HTR-8/SVneo (cell line): ENCODE measurements around the gene GPC5.

Source experiments
- DNase-seq: peaks from one replicate; pipeline ENCODE4 v3.0.0; 2011; ENCODE audit warnings: low spot score, mixed read lengths; ENCODE audit not compliant: insufficient read length
- FAIRE-seq: peaks from 2 replicates; lab custom pipeline; 2011; peaks lifted over from hg19 to GRCh38; lab: Jason Lieb, UNC

The GPC5 gene

DNA sequence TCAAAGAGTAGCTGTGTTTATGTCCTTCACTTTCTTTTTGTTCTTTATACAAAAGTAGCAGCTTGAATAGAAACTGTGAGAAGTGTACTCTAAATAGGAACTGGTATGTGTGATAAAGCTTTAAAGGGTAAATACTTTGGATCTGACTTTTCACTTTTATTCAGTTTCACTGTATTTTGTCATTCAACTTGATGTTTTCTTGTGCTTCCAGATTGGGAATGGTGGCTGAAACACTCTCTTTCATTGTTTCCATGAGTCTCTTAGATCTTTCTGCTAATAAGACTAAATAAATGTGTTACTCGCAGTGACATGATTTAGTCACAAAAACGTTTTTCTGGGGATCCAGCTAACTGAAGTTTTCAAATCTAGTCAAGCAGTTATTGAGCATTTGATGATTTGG, 133.2 kb downstream of the GPC5 start:
- no peak for DNase-seq
- no peak for FAIRE-seq

DNA sequence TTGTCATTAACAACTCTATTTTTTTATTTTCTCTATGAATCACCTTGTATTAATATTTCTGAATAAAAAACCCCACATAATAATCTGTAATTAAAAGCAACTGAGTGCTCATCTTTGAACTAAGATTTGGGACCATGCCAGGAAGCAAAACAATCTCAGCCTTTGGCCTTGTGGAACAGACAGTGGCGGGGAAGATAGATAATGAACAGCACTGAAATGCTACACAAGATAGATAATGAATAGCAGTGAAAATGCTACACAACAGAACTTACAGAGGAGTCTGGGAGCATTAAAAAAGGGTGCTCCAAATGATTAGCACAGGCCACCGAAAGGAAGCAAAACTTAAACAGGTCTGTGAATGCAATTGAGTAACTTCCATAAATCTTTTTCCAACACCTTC, 134.9 kb downstream of the GPC5 start:
- no peak for FAIRE-seq
- no peak for DNase-seq

DNA sequence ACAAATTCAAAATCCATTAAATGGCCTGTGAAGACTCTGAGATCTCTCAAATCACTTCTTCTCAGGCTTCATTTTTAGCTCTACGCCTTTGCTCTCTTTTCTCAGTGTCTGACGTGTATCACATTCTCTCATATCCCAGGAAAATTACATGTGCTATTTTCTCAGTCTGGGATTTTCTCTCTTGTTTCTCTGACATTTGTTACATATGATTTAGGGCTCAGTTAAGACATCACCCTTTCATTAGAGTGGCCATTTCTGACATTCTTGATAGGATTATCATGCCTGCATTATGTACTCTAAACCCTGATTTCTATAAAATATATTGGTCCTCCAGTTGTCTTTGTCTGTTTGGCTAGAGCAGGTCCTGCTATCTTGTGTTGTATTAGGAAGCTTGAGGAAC, 136.6 kb downstream of the GPC5 start:
- no peak for FAIRE-seq
- DNase-seq: no peak

DNA sequence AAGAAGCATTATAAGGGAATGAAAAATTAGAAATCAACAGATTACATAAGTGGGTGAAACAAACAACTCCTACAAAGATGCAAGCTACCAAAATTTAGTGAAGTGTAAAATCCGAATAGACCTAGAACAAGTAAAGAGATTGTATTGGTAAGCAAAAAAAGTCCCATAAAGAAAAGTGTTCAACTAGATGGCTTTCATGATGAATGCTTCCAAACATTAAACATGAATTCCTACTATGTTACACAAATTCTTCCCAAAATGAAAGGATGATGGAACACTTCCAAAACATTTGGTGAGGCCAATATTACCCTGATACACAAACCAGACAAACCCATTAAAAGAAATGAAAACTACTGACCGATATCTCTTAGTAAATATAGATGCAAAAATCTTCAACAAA, 139.0 kb downstream of the GPC5 start:
- DNase-seq (no peak), FAIRE-seq (no peak)

DNA sequence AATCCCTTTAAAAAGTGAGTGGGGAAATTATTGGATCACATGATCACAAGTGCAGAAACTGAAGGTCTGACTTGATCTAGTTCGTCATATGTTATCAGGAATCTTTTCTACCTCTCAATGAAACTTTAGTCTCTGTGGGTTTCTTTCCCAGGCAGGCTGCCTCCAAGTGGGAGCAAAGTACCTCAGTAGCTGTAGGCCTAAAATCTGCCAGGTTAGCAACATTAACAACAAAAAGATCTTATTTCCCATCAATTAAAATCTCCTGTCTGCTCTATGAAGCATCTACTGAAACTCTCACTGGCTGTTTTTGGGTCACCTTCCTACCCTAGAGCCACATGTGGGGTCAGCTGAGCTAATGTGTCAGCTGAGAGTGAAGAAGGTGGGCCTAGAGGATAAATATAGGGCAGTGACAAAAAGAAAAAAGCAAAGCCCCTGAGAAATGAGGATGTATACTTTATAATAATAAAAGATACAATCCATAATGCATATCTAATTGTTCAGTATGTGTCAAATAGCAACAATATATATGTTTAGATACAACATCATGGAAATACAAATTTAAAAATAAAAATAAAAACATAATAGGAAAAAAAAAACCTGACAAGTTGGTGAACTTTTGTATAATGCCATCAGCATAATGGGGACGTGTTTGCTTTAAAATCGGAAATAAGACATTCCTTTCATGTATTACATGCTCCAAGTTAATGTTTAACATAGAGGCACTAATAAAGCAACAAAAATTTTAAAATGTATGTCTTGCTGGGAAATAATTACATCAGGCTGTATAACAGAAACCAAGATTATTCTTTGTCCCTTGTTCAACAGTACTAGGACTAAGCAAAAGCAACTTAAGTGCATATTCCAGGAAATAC, 141.1 kb downstream of the GPC5 start:
- DNase-seq (no peak), FAIRE-seq (no peak)

DNA sequence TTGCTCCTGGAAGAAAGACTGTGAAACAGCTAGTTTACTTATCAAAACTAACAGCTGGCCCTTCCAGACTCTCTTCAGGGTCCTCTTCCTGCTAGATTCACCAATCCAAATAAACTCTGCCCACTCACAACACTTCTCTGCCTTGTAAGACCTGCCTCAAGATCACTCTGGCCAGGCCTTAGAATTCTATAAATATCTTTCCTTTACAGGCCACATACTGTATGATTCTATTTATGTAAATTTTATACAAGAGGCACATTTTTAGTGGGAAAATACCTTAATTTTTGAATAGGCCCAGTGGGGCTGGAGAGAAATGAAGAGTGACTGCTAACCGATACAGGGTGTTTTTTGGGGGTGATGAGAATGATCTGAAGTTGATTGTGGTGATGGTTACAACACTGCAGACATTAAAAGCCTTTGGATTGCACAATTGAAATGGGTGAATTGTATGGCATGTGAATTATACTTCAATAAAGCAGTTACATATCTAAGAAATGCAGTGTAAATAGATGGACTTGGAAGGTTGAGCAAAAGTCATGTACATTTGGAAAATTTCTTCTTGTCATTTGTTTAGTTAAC, 141.8 kb downstream of the GPC5 start:
- DNase-seq (no peak), FAIRE-seq (no peak)

DNA sequence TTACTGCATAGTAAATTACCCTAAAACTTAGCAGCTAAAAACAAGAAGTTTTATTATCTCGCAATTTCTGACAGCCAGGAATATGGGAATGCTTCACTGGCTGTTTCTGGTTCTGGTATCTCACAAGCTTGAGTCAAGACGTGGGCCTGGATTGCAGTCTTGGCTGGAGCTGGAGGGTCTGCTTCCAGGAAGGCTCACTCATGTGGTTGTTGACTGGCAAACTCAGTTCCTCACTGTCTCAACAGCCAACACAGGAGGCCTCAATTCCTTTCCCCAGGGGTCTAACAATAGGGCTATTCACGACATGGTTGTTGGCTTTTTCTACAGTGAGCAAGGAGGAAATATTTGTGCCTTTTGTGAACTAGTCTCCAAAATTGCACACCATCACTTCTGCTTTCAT, 146.3 kb downstream of the GPC5 start:
- no peak for DNase-seq
- no peak for FAIRE-seq

DNA sequence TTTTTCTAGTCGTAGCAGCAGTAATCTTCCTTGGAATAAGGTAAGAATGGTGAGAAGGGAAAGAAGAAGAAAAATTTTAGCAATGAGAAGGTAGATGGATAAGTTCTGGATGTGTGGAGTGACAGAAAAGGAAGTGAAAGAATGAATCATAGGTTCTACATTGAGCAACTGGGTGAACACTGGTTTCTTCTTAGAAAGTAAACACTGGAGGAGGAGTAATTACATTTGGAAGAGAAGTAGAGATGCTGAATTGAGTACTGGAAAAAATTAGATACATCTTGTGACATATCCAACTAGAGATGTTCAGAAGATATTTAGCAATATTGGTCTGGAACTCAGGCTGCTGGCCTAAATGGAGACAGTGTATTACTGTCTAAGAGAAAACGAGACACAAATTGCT, 148.5 kb downstream of the GPC5 start:
- no peak for DNase-seq
- FAIRE-seq: no peak

DNA sequence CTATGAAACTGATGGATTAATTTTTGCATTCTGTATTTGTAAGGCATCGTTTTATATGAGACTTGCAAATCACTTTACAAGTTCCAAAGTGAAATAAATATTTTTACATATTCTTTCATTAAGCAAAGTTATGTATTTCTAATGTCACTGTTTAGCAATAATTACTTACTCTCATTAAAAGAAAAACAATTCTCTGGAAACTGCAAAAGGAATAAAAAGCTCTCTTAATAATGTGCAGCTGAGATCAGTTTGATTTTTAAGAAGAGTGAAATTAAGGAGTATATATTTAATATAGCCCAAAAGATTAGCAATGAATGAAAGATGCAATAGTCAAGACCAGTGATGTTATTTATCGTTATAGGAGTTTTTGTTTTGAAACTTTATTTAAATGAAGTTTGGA, 155.2 kb downstream of the GPC5 start:
- FAIRE-seq (no peak), DNase-seq (no peak)

DNA sequence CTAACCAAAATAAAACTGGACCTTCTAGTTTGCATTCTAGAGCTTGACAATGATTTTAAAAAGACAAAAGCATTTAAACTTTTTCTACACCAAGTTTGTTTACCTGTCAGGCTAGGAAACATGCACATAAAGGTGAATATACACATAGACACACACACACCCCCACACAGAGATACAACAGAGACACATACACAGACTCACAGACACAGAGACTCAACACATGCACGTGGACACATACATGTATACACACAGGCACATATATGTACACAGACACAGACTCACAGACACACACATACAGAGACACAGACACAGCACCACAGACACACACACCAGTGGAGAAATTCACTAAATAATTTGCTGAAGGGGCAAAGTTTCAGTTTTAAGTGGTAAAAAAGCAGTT, 155.7 kb downstream of the GPC5 start:
- FAIRE-seq: peak; percentile 28
- no peak for DNase-seq

DNA sequence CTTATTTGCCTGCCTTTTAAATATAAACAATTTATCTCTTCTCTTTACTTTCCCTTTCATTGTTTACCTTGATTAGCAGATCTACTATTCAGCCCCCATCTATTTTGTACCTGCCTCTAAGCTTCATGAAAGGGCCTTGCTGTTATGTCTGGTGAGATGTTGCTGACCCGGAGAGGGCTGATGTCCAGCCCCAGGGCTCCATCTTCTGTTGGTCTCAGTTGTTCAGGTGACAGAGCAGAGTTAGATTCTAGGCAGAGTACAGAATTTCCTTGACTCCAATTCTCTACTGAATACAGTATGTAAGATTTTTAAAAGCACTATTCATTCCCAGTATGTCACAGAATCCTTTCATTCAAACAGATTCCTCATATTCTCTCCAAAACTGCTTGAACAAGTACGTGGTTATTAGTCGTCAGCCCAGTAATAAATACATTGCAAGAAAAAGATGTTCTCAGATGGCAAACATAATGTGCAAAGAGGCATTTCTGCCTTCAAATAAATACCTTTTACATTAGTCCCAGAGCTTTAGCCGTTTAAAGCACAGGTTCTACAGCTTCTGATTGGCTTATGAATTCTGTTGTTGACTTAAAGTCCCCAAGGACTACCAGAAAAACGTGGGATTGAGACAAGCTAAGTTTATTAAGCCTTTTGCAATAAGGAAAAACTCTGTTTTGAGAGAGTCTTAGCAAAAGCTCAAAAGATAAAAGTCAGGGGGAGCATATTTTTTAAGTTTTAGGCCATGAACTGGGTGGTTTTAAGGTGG, 159.1 kb downstream of the GPC5 start:
- FAIRE-seq: no peak

DNA sequence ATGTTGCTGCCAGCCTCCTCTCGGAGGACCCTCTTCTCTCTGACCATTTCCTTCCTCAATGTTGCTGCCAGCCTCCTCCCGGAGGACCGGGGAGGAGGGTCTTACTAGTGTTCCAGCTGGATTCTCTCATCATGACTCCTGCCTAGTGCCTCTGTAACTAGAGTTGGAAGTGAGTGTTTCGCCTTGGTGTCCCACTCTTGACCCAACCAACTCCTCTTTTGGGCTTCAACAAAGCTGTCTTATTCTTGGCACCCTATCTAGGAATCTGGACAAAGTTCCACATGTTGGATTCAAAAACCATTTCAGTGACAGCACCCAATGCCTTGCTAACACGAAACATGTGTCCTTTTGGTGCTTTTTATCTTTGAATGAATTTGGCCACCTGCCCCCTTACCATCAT, 165.4 kb downstream of the GPC5 start:
- no peak for DNase-seq
- no peak for FAIRE-seq

More for the DNA sequence above, 159.1 kb downstream of the GPC5 start:
- no peak for DNase-seq

DNA sequence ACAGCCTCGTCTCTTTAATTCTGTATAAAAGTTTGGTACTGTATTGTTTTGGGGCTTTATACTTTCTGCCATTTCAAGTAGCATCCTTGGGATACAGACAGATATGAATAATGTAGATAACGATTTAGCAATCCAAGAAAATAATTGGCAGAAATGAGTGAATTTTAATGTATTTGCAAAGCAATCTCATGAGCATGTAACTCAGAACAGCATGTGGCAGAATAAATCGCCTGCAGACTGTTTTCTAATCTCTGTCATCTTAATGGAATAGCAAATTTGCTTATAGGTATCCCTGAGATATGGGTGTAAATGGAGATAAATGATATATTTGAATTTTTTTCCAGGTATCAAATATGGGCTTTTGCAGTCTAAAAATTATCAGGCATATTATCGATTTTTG, 166.0 kb downstream of the GPC5 start:
- FAIRE-seq: no peak
- no peak for DNase-seq

DNA sequence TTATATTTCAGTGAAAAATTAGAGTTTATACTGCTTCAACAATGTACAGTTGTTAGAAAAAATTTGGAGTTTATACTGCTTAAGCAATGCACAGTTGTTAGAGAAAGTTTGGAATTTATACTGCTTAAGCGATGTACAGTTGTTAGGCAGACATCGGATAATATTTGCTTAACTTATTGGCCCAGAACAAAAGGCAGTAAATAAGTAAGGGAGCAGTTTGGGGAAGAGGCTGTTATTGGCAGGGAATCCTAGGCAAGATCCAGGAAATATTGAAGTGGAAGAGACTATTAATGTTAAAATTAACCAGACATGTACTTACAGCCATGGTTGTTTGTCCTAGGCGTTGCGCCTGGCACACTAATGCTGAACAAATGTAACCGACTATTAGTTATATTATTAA, 166.9 kb downstream of the GPC5 start:
- no peak for DNase-seq
- no peak for FAIRE-seq

DNA sequence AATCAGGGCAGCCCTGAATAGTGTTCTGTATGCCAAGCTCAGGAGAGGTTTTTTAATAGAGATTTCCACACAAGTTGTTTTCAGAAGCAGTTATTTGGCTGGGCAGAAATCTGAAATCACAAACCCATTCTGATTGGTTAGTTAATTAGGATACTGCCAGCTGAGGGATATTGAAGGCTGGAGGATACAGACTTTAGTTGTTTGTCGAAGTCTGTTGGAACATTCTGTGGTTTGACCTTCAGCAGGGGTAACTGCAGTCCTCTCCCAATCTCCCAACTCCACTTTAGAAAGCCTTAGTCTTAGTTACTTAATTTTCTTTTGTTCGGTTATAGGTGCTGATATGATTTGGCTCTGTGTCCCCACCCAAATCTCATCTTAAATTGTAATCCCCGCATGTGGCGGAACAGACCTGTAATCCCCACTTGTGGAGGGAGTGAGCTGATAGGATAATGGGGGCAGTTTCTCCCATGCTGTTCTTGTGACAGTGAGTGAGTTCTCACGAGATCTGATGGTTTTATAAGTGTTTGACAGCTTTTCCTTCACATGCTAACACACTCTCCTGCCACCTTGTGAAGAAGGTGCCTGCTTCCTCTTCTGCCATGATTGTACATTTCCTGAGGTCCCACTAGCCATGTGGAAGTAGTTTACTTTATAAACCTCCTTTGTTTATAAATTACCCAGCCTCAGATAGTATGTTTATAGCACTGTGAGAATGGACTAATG, 169.2 kb downstream of the GPC5 start:
- FAIRE-seq: no peak
- no peak for DNase-seq

DNA sequence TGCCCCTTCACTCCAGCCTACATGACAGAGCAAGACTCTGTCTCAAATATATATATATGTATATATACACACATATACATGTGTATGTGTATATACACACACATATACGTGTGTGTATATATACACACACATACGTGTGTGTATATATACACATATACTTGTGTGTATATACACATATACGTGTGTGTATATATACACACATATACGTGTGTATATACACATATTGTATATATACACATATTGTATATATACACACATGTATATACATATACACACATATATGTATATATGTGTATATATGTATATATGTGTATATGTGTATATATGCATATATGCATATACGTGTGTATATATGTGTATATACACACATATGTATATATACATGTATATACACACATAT, 173.3 kb downstream of the GPC5 start:
- FAIRE-seq: no peak
- no peak for DNase-seq

DNA sequence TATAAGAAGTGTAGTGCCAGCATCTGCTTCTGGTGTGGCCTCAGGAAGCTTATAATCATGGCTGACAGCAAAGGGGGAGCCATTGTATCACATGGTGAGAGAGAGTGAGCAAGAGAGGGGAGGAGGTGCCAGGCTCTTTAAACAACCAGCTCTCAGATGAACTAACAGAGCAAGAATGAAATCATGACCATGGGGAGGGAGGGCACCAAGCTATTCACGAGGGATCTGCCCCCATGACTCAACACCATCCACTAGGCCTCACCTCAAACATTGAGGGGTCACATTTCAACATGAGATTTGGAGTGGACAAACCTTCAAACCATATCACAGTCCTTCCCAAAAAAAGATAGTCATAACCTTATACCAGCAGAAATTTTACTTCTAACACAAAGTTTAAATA, 174.0 kb downstream of the GPC5 start:
- FAIRE-seq (no peak), DNase-seq (no peak)

DNA sequence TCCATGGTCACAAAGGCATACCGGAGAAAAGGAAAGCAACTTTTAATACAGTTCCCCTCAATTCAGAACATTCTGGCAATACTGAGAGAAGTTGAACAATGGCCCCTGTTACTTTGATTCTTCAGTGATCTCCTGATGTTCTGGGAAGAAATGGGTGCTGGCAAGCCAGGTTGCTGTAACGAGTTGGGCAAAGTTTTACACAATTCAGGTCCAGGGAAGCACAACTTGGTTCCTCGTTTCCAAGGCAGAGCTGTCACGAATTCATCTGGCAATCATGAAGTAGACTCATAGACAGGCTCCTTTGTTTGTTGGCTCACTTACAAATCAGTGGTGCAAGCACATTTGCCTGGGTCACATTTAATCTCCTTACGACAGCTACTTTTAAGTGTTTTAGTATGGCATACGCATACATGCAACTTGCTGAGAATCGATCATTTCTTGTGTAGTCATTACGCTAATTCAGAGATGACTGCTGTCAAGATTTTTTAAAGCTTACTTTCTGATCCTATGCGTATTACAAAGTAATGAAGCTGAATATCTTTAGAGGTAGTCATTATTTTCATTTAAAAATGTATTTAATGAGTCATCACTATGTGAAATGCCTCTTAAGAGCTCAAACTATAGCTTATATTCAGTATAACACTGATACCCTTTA, 174.7 kb downstream of the GPC5 start:
- no peak for FAIRE-seq
- no peak for DNase-seq

DNA sequence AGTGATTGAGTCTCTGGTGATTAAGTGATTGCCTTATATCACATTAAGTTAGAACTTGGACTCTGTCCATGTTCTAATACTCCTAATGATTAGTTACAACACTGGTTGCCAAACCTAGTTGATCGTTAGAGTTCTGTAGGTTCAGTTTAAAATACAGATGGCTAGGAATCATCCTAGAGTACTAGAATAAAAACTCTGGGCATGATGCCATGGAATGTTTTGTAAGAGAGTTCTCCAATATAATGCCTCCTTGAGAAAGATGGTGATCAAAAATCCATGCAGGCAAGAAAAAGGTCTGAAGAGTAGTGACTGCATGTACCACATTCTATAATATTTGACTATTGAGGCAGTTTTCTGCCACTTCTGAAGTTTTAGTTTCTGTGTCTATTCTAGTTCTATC, 176.3 kb downstream of the GPC5 start:
- DNase-seq: no peak
- FAIRE-seq: no peak

DNA sequence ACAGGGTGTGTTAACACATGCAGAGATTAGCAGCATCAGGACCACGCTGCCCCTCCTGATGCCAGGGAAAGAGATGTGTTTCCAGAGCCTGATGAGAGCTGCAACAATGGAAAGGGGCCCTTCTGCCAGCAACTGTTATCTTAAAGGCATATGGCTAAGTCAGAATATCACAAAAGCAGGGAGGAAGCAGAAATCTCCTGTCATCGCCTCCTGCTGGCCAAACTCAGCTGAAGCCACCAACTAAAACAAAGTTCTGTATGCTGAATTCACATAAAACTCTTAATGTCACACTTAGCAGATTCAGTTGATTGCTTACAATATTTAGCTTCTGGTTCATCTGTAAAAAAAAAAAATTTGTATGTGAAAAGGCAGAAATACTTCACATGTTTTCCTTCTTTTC, 178.2 kb downstream of the GPC5 start:
- no peak for DNase-seq
- FAIRE-seq: no peak
